Nephron (organoid): Measurements from ENCODE around the gene MYADML2.

Experiments used
- H3K27ac Mint-ChIP-seq, 3 experiments: 2 replicates each; pipeline ENCODE4 v1.8.0; 2020; ENCODE audit warnings: mixed read lengths in 3 of 3, mild to moderate bottlenecking in 2 of 3, moderate library complexity in 1 of 3
- H3K27me3 Mint-ChIP-seq: 2 replicates; pipeline ENCODE4 v1.8.0; 2021; ENCODE audit warnings: low read depth, mild to moderate bottlenecking, moderate library complexity, mixed read lengths
- H3K36me3 Mint-ChIP-seq: 2 replicates; pipeline ENCODE4 v1.8.0; 2020; ENCODE audit warnings: low read depth, mixed read lengths
- H3K4me1 Mint-ChIP-seq: 2 replicates; pipeline ENCODE4 v1.8.0; 2020; ENCODE audit warnings: mixed read lengths
- H3K4me3 Mint-ChIP-seq, 3 experiments: 2 replicates each; pipeline ENCODE4 v1.8.0; 2020; ENCODE audit warnings: mild to moderate bottlenecking in 3 of 3, mixed read lengths in 3 of 3, moderate library complexity in 2 of 3
- H3K9me3 Mint-ChIP-seq: 2 replicates; pipeline ENCODE4 v1.8.0; 2020; ENCODE audit warnings: mixed read lengths
- CTCF ChIP-seq, 3 experiments: fragments of 200-600 bp; sonication (generic); IDR thresholded peaks; one replicate each; pipeline ENCODE4 v1.5.0; 2021; ENCODE audit warnings: antibody characterized with exemption in 3 of 3; ENCODE audit not compliant: unreplicated experiment in 3 of 3

The MYADML2 gene

GRCh38 chr17:81942167-81942553, 4.9 kb downstream of the MYADML2 start:
- H3K4me3 Mint-ChIP-seq: peak overlapping the region in 1 of 3 experiments; percentile 29
- H3K36me3 Mint-ChIP-seq: no peaks in the 10 kb centered on the region
- TF ChIP-seq CTCF (IDR thresholded peaks at IDR 0.05; ENCODE audit: unreplicated experiment in 3 of 3): no peak
- peaks cover 20% of the 10 kb centered on the region for H3K4me1 Mint-ChIP-seq
- H3K27me3 Mint-ChIP-seq: peaks cover 7% of the 10 kb centered on the region
- H3K9me3 Mint-ChIP-seq: no peaks in the 10 kb centered on the region
- H3K27ac Mint-ChIP-seq: peak overlapping the region in 1 of 3 experiments; percentile 37

GRCh38 chr17:81941484-81942166, 5.4 kb downstream of the MYADML2 start:
- H3K36me3 Mint-ChIP-seq: no peaks in the 10 kb centered on the region
- H3K4me3 Mint-ChIP-seq: no peak overlapping the region

GRCh38 chr17:81940538-81941483, 6.2 kb downstream of the MYADML2 start:
- H3K36me3 Mint-ChIP-seq: no peaks in the 10 kb centered on the region
- H3K27me3 Mint-ChIP-seq: peaks cover 7% of the 10 kb centered on the region
- no peak overlapping the region for H3K27ac Mint-ChIP-seq
- no peaks in the 10 kb centered on the region for H3K9me3 Mint-ChIP-seq
- H3K4me1 Mint-ChIP-seq: peaks cover 20% of the 10 kb centered on the region
- H3K4me3 Mint-ChIP-seq: peak overlapping the region in 1 of 3 experiments; percentile 25
- TF ChIP-seq CTCF (IDR thresholded peaks at IDR 0.05; ENCODE audit: unreplicated experiment in 3 of 3): no peak

More at GRCh38 chr17:81941484-81942166, 5.4 kb downstream of the MYADML2 start:
- no peak overlapping the region for H3K27ac Mint-ChIP-seq
- peaks cover 7% of the 10 kb centered on the region for H3K27me3 Mint-ChIP-seq
- H3K9me3 Mint-ChIP-seq: no peaks in the 10 kb centered on the region
- TF ChIP-seq CTCF (IDR thresholded peaks at IDR 0.05; ENCODE audit: unreplicated experiment in 3 of 3): no peak
- peaks cover 20% of the 10 kb centered on the region for H3K4me1 Mint-ChIP-seq

- Mint-ChIP-seq H3K27me3 (peaks cover 4% of the 10 kb centered on the region), H3K9me3 (no peaks in the 10 kb centered on the region), H3K36me3 (no peaks in the 10 kb centered on the region), H3K4me1 (peaks cover 20% of the 10 kb centered on the region), H3K4me3 (peak overlapping the region in 2 of 3 experiments; percentile 25 to 56), H3K27ac (no peak overlapping the region)
- no peak for TF ChIP-seq CTCF (IDR thresholded peaks at IDR 0.05; ENCODE audit: unreplicated experiment in 3 of 3)
These were observed 7.1 kb downstream of the MYADML2 start for GRCh38 chr17:81939881-81940385.

GRCh38 chr17:81939218-81939617, 7.8 kb downstream of the MYADML2 start:
- no peaks in the 10 kb centered on the region for H3K9me3 Mint-ChIP-seq
- H3K4me3 Mint-ChIP-seq: peak overlapping the region; percentile 72 to 81 (median 80)
- H3K27me3 Mint-ChIP-seq: peaks cover 4% of the 10 kb centered on the region
- H3K27ac Mint-ChIP-seq: no peak overlapping the region
- H3K4me1 Mint-ChIP-seq: peaks cover 20% of the 10 kb centered on the region
- no peak for TF ChIP-seq CTCF (IDR thresholded peaks at IDR 0.05; ENCODE audit: unreplicated experiment in 3 of 3)
- no peaks in the 10 kb centered on the region for H3K36me3 Mint-ChIP-seq
